Motor neuron (in vitro differentiated cells): ENCODE measurements around the gene SLC26A8. TPM values are rescaled to one million over a fixed set of nuclear protein-coding genes. Genes with fewer than 3 reads are reported as not detected.
"Not testable (repeated sequence)": the region's sequence is repeated elsewhere in the genome, so short reads cannot be mapped to it uniquely, and the experiment has no call there.

Experiments
- ATAC-seq, 8 experiments: fragments of 200-7000 bp; cut with Tn5 transposase; replicated peaks in 6 of 8; 2 replicates each; pipeline ENCODE4 v1.8.0; 2021; ENCODE audit warnings: mild to moderate bottlenecking in 8 of 8, moderate library complexity in 8 of 8
- H3K27ac ChIP-seq, 2 donors: fragments of 250-450 bp; sonication (Bioruptor Pico); 2 replicates each; pipeline ENCODE4 v1.9.0; 2021; ENCODE audit warnings: antibody characterized with exemption in 2 of 2, mild to moderate bottlenecking in 2 of 2, moderate library complexity in 1 of 2
- H3K4me1 ChIP-seq, 2 donors: fragments of 250-450 bp; sonication (Bioruptor Pico); replicated peaks in 1 of 2; 2 replicates each; pipeline ENCODE4 v1.6.1; 2021; ENCODE audit warnings: antibody characterized with exemption in 2 of 2, mild to moderate bottlenecking in 2 of 2, moderate library complexity in 1 of 2
- H3K4me3 ChIP-seq, 5 donors: fragments of 250-450 bp; sonication (Bioruptor Pico); 2 replicates each; pipeline ENCODE4 v1.9.0; 2021; ENCODE audit warnings: antibody characterized with exemption in 5 of 5, mild to moderate bottlenecking in 5 of 5, moderate library complexity in 4 of 5
- WGBS, 10 experiments: fragments of 450-650 bp; shearing (Covaris generic); methylation state at CpG; one replicate each; pipeline ENCODE4 v1.0.0; 2022; 5-methylcytosine and 5-hydroxymethylcytosine counted together
- in situ Hi-C, 9 experiments: fragments of 400-800 bp; cut with MboI; loops; one replicate each; pipeline ENCODE4 v1.15.0; 2021; ENCODE audit warnings: low sequenced_read_pairs in 9 of 9, low pct_unique_long_range_greater_than_20kb in 2 of 9; ENCODE audit not compliant: unreplicated experiment in 9 of 9
- total RNA-seq, 8 experiments: library from RNA; unstranded; fragments of 300-600 nt; gene quantifications; 2 replicates each; pipeline versions ENCODE4 v1.2.3 to v1.2.4, GENCODE V29; 2022

SLC26A8 gene
- total RNA-seq, 8 experiments from 2014 or later: 0.05 to 0.61 (median 0.22) TPM; not detected in 1

GRCh38 chr6:36025260-36025931 is 955 bp upstream of the SLC26A8 start:
- in situ Hi-C loops: no loop called here
- WGBS, 10 experiments: 20 to 100% (median 100%) methylated on average over 1 of the region's 1 CpG; no CpG with 5 or more reads in 3 of the 10 experiments
- no peak for ATAC-seq
- Histone ChIP-seq H3K27ac (no peak overlapping the region), H3K4me1 (peaks cover 0 to 7% of the 10 kb centered on the region in 2 donors), H3K4me3 (no peak overlapping the region)

- Histone ChIP-seq H3K27ac (no peak overlapping the region), H3K4me1 (no peaks in the 10 kb centered on the region), H3K4me3 (no peak overlapping the region)
- peak in 3 of 8 experiments; percentile 38 to 86 (median 62) for ATAC-seq
- in situ Hi-C loops: no loop called here
- 0 to 20% (median 0%) methylated on average over 1 of the region's 1 CpG; no CpG with 5 or more reads in 2 of the 10 experiments for WGBS, 10 experiments
Measured at GRCh38 chr6:36020154-36020553, 4.3 kb downstream of the SLC26A8 start.

GRCh38 chr6:36019167-36019566 is 5.3 kb downstream of the SLC26A8 start:
- Histone ChIP-seq H3K4me3 (no peak overlapping the region), H3K4me1 (no peaks in the 10 kb centered on the region), H3K27ac (no peak overlapping the region)
- in situ Hi-C loops: no loop called here
- WGBS, 10 experiments: 69 to 100% (median 87%) methylated on average over 1 to 11 of the region's 11 CpGs; no CpG with 5 or more reads in 1 of the 10 experiments
- no peak for ATAC-seq

GRCh38 chr6:36018339-36018738 is 6.1 kb downstream of the SLC26A8 start:
- in situ Hi-C loops: no loop called here
- 48 to 100% (median 79%) methylated on average over 1 to 2 of the region's 2 CpGs for WGBS, 10 experiments
- ATAC-seq: no peak
- H3K27ac ChIP-seq: no peak overlapping the region
- H3K4me3 ChIP-seq: no peak overlapping the region
- H3K4me1 ChIP-seq: no peaks in the 10 kb centered on the region

GRCh38 chr6:36015666-36016065 is 8.8 kb downstream of the SLC26A8 start:
- Histone ChIP-seq H3K4me3 (no peak overlapping the region), H3K27ac (no peak overlapping the region), H3K4me1 (no peaks in the 10 kb centered on the region)
- WGBS, 10 experiments: 40 to 100% (median 80%) methylated on average over 1 to 4 of the region's 4 CpGs
- in situ Hi-C loops: no loop called here
- ATAC-seq: no peak

- Histone ChIP-seq H3K4me3 (no peak overlapping the region), H3K4me1 (no peaks in the 10 kb centered on the region), H3K27ac (no peak overlapping the region)
- in situ Hi-C loops: no loop called here
- no peak for ATAC-seq
- WGBS, 10 experiments: 0 to 86% (median 58%) methylated on average over 1 of the region's 1 CpG; no CpG with 5 or more reads in 4 of the 10 experiments
Measured at GRCh38 chr6:36000451-36000850, 24.0 kb downstream of the SLC26A8 start.

- Histone ChIP-seq H3K4me1 (no peaks in the 10 kb centered on the region), H3K4me3 (no peak overlapping the region), H3K27ac (no peak overlapping the region)
- in situ Hi-C loops: no loop called here
- 22 to 86% (median 59%) methylated on average over 1 to 2 of the region's 3 CpGs; no CpG with 5 or more reads in 2 of the 10 experiments for WGBS, 10 experiments
- ATAC-seq: no peak
Measured at GRCh38 chr6:35993150-35993549, 31.3 kb downstream of the SLC26A8 start.

- H3K4me1 ChIP-seq, ATAC-seq, H3K4me3 ChIP-seq, H3K27ac ChIP-seq, in situ Hi-C loops: not testable (repeated sequence)
- 33 to 100% (median 81%) methylated on average over 1 to 7 of the region's 9 CpGs; no CpG with 5 or more reads in 3 of the 10 experiments for WGBS, 10 experiments
Measured at GRCh38 chr6:35988047-35988446, 36.4 kb downstream of the SLC26A8 start.

- H3K4me3 ChIP-seq: no peak overlapping the region
- ATAC-seq: no peak
- H3K4me1 ChIP-seq: no peaks in the 10 kb centered on the region
- WGBS, 10 experiments: 0 to 74% (median 40%) methylated on average over 1 to 4 of the region's 4 CpGs; no CpG with 5 or more reads in 3 of the 10 experiments
- H3K27ac ChIP-seq: no peak overlapping the region
- in situ Hi-C loops: no loop called here
Measured at GRCh38 chr6:35984701-35985100, 39.7 kb downstream of the SLC26A8 start.

GRCh38 chr6:35980991-35981645 is 43.3 kb downstream of the SLC26A8 start:
- in situ Hi-C loops: no loop called here
- 38 to 100% (median 80%) methylated on average over 1 to 6 of the region's 6 CpGs; no CpG with 5 or more reads in 1 of the 10 experiments for WGBS, 10 experiments
- H3K4me3 ChIP-seq: no peak overlapping the region
- H3K27ac ChIP-seq: no peak overlapping the region
- no peak for ATAC-seq
- H3K4me1 ChIP-seq: no peaks in the 10 kb centered on the region

GRCh38 chr6:35980126-35980525 is 44.3 kb downstream of the SLC26A8 start:
- H3K4me1 ChIP-seq, H3K27ac ChIP-seq, in situ Hi-C loops, ATAC-seq, H3K4me3 ChIP-seq: not testable (repeated sequence)
- WGBS, 10 experiments: 63 to 100% (median 100%) methylated on average over 1 of the region's 1 CpG; no CpG with 5 or more reads in 3 of the 10 experiments

GRCh38 chr6:35977308-35977707 is 47.1 kb downstream of the SLC26A8 start:
- Histone ChIP-seq H3K4me1 (no peaks in the 10 kb centered on the region), H3K4me3 (no peak overlapping the region), H3K27ac (no peak overlapping the region)
- no peak for ATAC-seq
- 20 to 100% (median 89%) methylated on average over 3 to 4 of the region's 4 CpGs; no CpG with 5 or more reads in 2 of the 10 experiments for WGBS, 10 experiments
- in situ Hi-C loops: no loop called here

- Histone ChIP-seq H3K4me3 (no peak overlapping the region), H3K4me1 (no peaks in the 10 kb centered on the region), H3K27ac (no peak overlapping the region)
- in situ Hi-C loops: no loop called here
- WGBS, 10 experiments: 47 to 93% (median 78%) methylated on average over 1 to 7 of the region's 9 CpGs; no CpG with 5 or more reads in 1 of the 10 experiments
- no peak for ATAC-seq
Measured at GRCh38 chr6:35973670-35974222, 50.7 kb downstream of the SLC26A8 start.
